Embryonic facial prominence (tissue), 1 donor: ENCODE measurements around the gene GNB4.

Source experiments
- DNase-seq: peaks from one replicate; pipeline ENCODE4 v3.0.0-alpha.2; 2016; ENCODE audit errors: extremely low spot score

The GNB4 gene

GRCh38 chr3:179436517-179436916, 14.8 kb downstream of the GNB4 start:
- no peak for DNase-seq

DNA sequence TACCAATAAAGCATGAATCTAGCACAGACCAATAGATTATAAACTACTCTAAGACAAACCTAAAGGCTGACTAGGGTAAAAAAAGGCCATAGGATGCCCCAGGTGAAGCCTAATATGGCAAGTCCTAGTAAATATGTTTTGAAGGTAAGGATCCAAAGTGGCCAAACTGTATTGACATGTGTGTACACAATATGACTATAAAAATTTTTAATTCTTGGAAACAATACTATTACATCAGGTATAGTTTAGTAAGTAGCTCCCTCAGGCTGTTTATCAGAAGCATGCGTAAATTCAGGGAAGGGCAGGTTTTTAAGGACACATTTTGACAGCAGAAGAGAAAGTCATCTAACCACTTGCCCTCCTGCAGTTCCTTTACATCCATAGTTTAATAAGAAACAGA, 18.8 kb downstream of the GNB4 start:
- no peak for DNase-seq

DNA sequence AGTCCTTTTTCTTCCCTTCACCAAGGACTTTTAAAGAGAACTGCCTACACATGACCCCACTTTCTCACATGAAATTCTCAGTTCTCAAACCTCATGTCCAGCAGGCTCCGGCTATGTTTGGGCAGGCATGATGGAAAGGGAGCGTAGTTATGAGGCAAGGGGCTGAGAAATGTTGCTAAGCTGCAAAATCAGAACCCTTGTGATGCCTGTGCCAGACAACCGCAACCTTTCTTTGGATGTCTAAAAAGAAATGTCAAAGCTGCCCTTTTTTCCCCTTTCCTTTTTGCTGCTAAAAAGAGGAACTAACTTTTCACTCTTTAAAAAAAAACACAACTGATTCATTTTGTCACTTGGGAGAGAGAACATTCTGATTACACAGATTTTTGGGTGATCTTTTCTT, 19.2 kb downstream of the GNB4 start:
- no peak for DNase-seq

DNA sequence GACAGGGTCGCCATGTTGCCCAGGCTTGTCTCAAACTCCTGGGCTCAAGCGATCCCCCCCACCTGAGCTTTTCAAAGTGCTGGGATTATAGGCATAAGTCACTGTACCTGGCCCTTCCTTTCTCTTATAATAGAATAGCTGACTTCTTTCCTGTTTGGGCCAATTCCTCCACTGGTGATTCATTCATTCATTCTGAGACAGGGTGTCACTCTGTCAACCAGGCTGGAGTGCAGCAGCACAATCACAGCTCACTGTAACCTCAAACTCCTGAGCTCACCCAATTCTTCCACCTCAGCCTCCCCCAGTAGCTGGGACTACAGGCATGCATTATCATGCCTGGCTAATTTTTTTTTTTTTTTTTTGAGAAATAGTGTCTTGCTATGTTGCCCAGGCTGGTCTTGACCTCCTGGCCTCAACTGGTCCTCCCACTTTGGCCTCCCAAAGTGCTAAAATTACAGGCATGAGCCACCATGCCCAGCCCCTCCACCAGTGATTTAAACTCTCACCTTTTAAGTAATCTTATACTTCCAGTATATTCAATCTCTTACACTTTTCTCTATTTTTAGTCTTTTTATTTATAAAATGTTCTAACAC, 20.9 kb downstream of the GNB4 start:
- no peak for DNase-seq

DNA sequence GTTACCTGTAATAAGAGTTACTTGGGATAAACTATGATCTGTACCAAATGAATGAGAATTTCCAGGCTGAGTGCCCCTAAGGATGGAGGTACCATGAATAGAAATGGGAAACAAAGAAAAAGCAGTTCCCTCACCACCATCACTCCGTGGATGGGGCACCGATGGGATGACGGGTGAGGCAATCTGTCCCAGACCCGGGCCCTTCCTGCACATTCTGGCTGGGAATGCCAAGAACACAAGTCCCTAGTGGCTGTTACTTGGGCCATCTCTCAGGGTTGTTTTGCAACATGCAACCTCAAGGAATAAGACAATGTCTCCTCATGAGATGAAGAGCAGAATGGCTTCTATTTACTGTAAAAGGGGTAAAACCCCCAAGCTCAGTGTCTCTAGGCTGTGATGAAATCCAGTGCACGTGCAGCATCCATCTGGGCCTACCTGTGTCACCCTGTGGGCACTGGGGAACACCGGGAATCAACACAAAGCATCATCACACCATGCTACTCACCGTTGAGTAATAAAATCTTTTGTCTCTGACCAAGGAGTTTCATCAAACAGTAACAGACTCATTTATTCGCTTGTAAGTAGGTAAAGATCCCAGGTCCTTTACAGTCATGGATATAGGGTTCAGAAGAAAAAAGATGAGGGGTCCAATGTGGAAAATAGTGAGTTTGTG, 22.3 kb downstream of the GNB4 start:
- no peak for DNase-seq

DNA sequence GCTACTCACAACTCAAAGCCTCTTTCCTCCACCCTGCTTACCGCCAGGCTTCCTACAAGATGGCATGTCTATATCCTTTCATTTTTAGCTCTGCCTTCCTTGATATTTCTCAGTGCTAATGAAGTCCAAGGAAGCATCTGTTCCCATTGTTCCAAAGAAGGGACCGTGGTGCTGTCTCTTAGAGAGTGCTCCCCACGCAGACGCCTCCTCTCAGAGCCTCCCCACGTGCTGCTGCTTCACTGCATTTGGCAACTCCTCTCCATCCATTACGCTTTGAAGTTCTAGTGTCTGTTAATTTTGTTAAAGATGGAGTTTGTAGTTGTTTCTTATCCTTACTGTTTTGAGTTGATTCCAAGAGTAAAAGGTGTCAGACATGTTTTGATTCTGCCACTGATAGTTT, 26.2 kb downstream of the GNB4 start:
- DNase-seq, result no peak

GRCh38 chr3:179421500-179421899, 29.8 kb downstream of the GNB4 start:
- no peak for DNase-seq

DNA sequence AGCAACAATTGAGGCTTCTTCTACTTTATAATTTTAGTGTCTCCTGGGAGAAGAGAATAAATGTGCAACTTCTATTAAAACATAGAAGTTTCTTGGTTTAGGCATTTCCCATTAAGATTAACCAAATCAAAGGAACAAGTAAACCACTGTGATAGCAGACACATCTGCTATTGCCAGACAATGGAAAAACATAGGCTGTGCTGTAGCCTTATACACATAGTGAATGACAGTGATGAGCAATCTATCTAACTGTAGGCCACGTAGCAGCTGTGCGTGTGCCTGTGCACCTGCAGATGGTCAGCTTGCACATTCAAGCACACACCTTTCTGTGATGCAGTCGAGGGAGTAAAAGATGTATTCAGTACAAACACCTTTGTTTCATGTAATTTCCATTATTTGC, 32.7 kb downstream of the GNB4 start:
- DNase-seq, result no peak

GRCh38 chr3:179416681-179417080, 34.6 kb downstream of the GNB4 start:
- DNase-seq, result no peak

- DNase-seq, result no peak
Observed at GRCh38 chr3:179415377-179415776, 35.9 kb downstream of the GNB4 start.

DNA sequence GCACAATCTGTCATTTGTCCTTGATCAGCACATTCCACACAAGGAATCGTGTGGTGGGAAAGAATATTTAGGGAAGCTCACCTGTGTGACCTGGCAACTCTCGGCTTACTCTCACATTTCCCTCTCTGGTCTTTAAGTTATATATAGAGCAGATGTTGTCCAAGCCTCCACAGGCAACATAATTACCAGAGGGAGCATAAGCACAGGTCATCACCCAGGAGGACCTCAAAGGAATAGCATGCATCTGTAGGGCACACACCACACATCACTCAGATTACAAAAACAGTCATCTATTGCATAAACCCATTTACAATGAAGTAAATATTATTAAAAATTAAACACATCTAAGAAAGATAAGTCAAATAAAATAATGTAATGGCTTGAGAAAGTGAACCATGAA, 36.5 kb downstream of the GNB4 start:
- DNase-seq, result no peak

GRCh38 chr3:179410999-179411398, 40.3 kb downstream of the GNB4 start:
- no peak for DNase-seq

GRCh38 chr3:179410331-179410730, 40.9 kb downstream of the GNB4 start:
- DNase-seq, result no peak

DNA sequence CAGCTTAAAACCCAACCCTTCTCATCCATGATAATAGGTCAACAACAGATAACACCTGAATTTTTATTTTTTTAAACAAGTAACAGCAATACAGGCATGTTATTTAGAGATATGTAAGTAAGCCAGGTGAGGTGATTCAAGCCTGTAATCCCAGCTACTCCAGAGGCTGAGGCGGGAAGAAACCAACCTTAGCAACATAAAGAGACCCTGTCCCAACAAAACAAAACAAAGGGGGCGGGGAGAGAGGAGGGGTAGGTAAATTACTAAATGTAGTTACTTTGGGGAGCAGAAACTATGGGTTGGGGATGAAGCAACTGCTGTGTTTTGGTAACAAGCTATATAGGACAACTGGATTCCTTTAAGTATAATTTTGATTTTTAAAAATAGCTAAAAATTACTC, 47.0 kb downstream of the GNB4 start:
- DNase-seq, result no peak

GRCh38 chr3:179402963-179403362, 48.3 kb downstream of the GNB4 start:
- no peak for DNase-seq

GRCh38 chr3:179401561-179401960, 49.7 kb downstream of the GNB4 start:
- DNase-seq, result no peak

GRCh38 chr3:179398574-179399231, 52.6 kb downstream of the GNB4 start:
- no peak for DNase-seq

GRCh38 chr3:179391906-179392305, 59.4 kb downstream of the GNB4 start:
- no peak for DNase-seq

DNA sequence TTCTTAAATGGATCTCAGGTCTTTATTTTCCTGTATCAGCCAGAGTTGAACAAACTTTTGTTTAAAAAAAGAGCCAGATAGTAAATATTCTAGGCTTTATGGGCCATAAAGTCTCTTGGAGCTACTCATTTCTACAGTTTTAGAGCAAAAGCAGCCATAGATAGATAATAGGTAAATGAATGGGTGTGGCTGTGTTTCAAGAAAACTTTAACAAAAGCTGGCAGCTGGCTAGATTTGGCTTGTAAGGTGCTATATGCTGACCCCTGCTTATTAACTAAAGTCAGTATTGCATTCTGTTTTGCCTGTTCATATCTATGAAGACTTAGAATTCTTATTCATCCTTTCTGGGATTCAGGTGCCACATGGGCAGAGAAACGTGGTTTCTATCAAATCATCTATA, 74.8 kb downstream of the GNB4 start:
- DNase-seq, result no peak

GRCh38 chr3:179375091-179375999, 75.9 kb downstream of the GNB4 start:
- no peak for DNase-seq

GRCh38 chr3:179373938-179374337, 77.3 kb downstream of the GNB4 start:
- no peak for DNase-seq

- no peak for DNase-seq
Observed at GRCh38 chr3:179369621-179370020, 81.6 kb downstream of the GNB4 start.
